Breast epithelium (tissue), 3 donors: ENCODE data around the gene U2AF2.

ENCODE experiments used
- CTCF ChIP-seq, 3 donors: fragments of 450-650 bp; IDR thresholded peaks; one replicate each; pipeline ENCODE4 v1.5.1; 2016 to 2017; ENCODE audit warnings: antibody characterized with exemption in 3 of 3, mild to moderate bottlenecking in 3 of 3, moderate library complexity in 3 of 3
- POLR2A ChIP-seq: fragments of 450-650 bp; IDR thresholded peaks from one replicate; pipeline ENCODE4 v1.6.1; 2016; ENCODE audit warnings: antibody characterized with exemption, mild to moderate bottlenecking, moderate library complexity

- TF ChIP-seq CTCF (IDR thresholded peaks at IDR 0.05) (no peak), POLR2A (no peak)
Observed at GRCh38 chr19:55660404-55660803, 5.6 kb downstream of the U2AF2 start.
